GM19238 (cell line): ENCODE data around the gene C5AR2.
A peak's percentile ranks its signal among the peaks of the same experiment; 100 is the strongest.
"Not testable (repeated sequence)": the region's sequence is repeated elsewhere in the genome, so short reads cannot be mapped to it uniquely, and the experiment has no call there.

Experiments
- DNase-seq: peaks from one replicate; pipeline ENCODE4 v3.0.0; 2011; ENCODE audit warnings: low spot score; ENCODE audit not compliant: insufficient read length

C5AR2 gene

DNA sequence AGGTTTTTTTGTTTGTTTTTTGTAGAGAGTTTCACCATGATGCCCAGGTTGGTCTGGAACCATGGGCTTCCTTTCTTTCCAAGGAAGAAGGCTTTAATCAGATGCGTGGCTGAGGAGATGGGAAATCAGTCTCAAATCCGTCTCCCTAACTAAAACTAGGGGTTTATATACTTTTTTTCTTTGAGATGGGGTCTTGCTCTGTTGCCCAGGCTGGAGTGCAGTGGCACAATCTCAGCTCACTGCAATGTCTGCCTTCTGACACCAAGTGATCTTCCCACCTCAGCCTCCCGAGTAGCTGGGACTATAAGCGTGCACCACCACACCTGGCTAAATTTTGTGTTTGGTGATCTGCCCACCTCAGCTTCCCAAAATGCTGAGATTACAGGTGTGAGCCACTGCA is 52.6 kb downstream of the C5AR2 start:
- DNase-seq, result not testable (repeated sequence)

GRCh38 chr19:47386582-47386981 is 54.6 kb downstream of the C5AR2 start:
- not testable (repeated sequence) for DNase-seq

DNA sequence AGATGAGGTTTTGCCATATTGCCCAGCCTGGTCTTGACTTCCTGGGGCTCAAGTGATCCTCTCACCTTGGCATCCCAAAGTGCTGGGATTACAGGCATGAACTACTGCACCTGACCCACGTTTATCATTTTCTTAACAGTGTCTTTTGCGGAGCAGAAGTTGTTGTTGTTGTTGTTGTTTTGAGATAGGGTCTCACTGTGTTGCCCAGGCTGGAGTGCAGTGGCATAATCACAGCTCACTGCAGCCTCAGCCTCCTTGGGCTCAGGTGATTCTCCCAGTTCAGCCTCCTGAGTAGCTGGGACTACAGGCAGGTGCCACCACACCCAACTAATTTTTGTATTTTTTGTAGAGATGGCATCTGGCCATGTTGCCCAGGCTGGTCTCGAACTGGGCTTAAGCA is 55.6 kb downstream of the C5AR2 start:
- not testable (repeated sequence) for DNase-seq

- not testable (repeated sequence) for DNase-seq
These were observed 56.7 kb downstream of the C5AR2 start for GRCh38 chr19:47388721-47389120.

DNA sequence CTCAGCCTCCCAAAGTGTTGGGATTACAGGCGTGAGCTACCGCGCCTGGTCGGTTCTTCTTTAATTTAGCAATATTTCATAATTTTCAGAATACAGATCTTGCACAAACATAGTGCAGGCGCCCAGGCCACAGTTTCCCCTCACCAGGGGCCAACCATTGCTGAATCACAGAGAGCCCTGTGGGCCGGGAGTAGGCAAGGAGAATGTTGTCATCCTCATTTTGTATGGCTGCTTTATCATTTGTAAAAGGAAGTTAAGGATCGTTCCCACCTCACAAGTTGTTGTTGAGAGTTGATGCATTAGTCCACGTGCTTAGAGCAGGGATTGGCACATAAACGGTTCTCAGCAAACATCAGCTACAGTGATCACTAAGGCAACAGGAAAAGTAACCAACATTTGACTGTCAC is 57.2 kb downstream of the C5AR2 start:
- DNase-seq, result no peak

DNA sequence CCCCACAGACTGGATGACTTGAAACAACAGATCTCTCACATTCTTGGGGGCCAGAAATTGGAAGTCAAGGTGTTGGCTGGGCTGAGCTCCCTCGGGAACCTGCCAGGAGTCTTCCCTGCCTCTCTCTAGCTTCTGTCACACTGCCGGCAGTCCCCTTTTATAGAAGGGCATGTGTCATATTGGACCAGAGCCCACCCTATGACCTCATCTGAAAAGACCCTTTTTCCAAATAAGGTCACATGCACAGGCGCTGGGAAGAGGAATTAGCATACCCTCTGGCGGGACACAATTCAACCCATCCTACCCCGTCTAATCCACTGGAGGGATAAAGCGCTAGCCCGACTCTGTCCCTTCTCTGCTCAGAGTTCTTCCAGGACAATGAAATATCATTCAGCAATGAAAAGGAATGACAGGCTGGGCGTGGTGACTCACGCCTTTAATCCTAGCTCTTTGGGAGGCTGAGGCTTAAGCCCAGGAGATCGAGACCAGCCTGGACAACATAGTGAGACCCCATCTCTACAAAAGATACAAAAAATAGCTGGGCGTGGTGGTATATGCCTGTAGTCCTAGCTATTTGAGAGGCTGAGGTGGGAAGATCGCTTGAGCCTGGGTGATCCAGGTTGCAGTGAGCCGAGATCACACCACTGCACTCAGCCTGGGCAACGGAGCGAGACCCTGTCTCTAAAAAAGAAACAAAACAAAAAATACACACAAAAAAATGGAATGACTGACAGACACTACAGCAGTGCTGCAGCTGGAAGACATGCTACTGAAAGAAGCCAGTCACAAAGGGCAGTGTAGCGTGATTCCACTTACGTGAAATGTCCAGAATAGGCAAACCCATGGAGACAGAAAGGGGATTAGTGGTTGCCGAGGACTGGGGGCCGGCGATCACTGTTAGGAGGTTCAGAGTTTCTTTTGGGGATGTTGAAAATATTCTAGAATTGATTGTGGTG is 58.8 kb downstream of the C5AR2 start:
- DNase-seq, result no peak

DNA sequence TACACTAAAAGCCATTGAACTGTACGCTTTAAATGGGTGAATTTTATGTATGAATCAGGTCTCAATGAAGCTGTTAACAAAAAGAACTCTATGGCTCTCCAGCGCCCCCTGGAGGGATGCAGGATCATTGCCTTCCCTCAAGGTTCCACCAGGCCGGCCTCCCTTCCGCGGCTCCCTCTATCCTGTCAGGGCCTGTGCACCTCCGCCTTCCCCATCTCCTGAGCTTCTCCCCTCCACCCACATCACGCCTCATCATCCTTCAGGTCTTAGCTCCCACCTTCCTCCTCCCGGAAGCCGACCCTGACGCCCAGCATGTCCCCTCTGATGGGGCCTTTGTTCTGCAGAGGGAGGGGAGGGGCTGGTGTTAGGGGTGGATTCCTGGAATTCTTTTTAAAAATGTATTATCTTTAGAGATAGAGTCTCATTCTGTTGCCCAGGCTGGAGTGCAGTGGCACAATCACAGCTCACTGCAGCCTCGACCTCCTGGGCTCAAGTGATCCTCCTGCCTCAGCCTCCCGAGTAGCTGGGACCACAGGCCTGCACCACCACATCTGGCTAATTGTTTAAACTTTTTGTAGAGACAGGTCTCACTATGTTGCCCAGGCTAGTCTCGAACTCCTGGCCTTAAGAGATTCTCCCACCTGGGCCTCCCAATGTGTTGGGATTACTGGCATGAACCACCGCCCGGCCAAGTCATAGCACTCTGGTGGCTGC is 59.7 kb downstream of the C5AR2 start:
- DNase-seq, result peak; percentile 63
